T-cell (primary cell): Measurements from ENCODE around the gene NUDT6. TPM values are rescaled to one million over a fixed set of nuclear protein-coding genes. Genes with fewer than 3 reads are reported as not detected.

ENCODE experiments used
- ATAC-seq, 4 experiments: fragments of 200-7000 bp in 3 of 4; fragments of 150-1000 bp in 1 of 4; cut with Tn5 transposase; replicated peaks in 1 of 4; 1 replicate in 3 of 4; 2 replicates in 1 of 4; pipeline ENCODE4 v1.10.0; 2021; ENCODE audit warnings: moderate library complexity in 3 of 4, mild to moderate bottlenecking in 2 of 4, moderate number of reproducible peaks in 1 of 4
- CTCF ChIA-PET, 2 donors: fragments of 300-600 bp; sonication (Branson Sonifier 250); formaldehyde crosslinking; loops; one replicate each; lab custom pipeline; 2022; ENCODE audit warnings: antibody characterized with exemption in 2 of 2; lab: Charles Lee
- POLR2A ChIA-PET, 2 donors: fragments of 300-600 bp; sonication (Branson Sonifier 250); formaldehyde crosslinking; loops; one replicate each; lab custom pipeline; 2022; ENCODE audit warnings: antibody characterized with exemption in 2 of 2; lab: Charles Lee
- DNase-seq, 35 experiments: peaks; one replicate each; pipeline versions ENCODE4 v3.0.0 to v3.0.0-alpha.2; 2013 to 2023
- H3K27ac ChIP-seq: one replicate; pipeline ENCODE4 v1.5.1; 2013; ENCODE audit warnings: low read length
- H3K27me3 ChIP-seq, 2 experiments: replicated peaks in 1 of 2; 1 replicate in 1 of 2; 2 replicates in 1 of 2; pipeline versions ENCODE4 v1.6.1 to v1.7.0; 2013; ENCODE audit warnings: low read length in 1 of 2, mixed read lengths in 1 of 2; ENCODE audit not compliant: control insufficient read depth in 2 of 2, insufficient read depth in 2 of 2; ENCODE audit errors: extremely low read depth in 1 of 2
- H3K36me3 ChIP-seq, 2 donors: 1 replicate in 1 of 2; 2 replicates in 1 of 2; pipeline versions ENCODE4 v1.6.1 to v1.7.0; 2013; ENCODE audit warnings: low read length in 1 of 2; ENCODE audit not compliant: control insufficient read depth in 2 of 2, insufficient read depth in 1 of 2; ENCODE audit errors: extremely low read depth in 1 of 2
- H3K4me1 ChIP-seq, 2 experiments: 1 replicate in 1 of 2; 2 replicates in 1 of 2; pipeline versions ENCODE4 v1.6.1 to v1.7.0; 2013; ENCODE audit warnings: low read length in 2 of 2, mixed read lengths in 1 of 2; ENCODE audit not compliant: insufficient read depth in 2 of 2, control insufficient read depth in 1 of 2; ENCODE audit errors: extremely low read depth in 1 of 2
- H3K4me3 ChIP-seq, 2 donors: 1 replicate in 1 of 2; 2 replicates in 1 of 2; pipeline versions ENCODE4 v1.5.1 to v1.7.0; 2013; ENCODE audit warnings: mild to moderate bottlenecking in 2 of 2, low read length in 1 of 2, moderate library complexity in 1 of 2; ENCODE audit not compliant: control insufficient read depth in 1 of 2; ENCODE audit errors: extremely low read depth in 1 of 2
- H3K9me3 ChIP-seq: 2 replicates; pipeline ENCODE4 v1.7.0; 2013
- H3K27ac Mint-ChIP-seq, 2 donors: one replicate each; pipeline ENCODE4 v1.8.0; 2020 to 2021; ENCODE audit warnings: mild to moderate bottlenecking in 2 of 2, mixed read lengths in 2 of 2
- H3K27me3 Mint-ChIP-seq, 2 donors: one replicate each; pipeline ENCODE4 v1.8.0; 2021 to 2022; ENCODE audit warnings: mixed read lengths in 2 of 2
- H3K36me3 Mint-ChIP-seq: one replicate; pipeline ENCODE4 v1.8.0; 2021; ENCODE audit warnings: mixed read lengths
- H3K4me1 Mint-ChIP-seq, 3 donors: one replicate each; pipeline ENCODE4 v1.8.0; 2020 to 2022; ENCODE audit warnings: mixed read lengths in 3 of 3, mild to moderate bottlenecking in 1 of 3
- H3K4me3 Mint-ChIP-seq, 3 donors: one replicate each; pipeline ENCODE4 v1.8.0; 2020 to 2022; ENCODE audit warnings: mild to moderate bottlenecking in 3 of 3, mixed read lengths in 3 of 3, moderate library complexity in 3 of 3
- H3K9me3 Mint-ChIP-seq, 3 donors: one replicate each; pipeline ENCODE4 v1.8.0; 2020 to 2022; ENCODE audit warnings: mixed read lengths in 3 of 3
- WGBS: methylation state at CpG from one replicate; pipeline ENCODE4 v1.1.5; 2013; ENCODE audit warnings: missing lambda C conversion rate; ENCODE audit not compliant: insufficient coverage; 5-methylcytosine and 5-hydroxymethylcytosine counted together
- total RNA-seq, 35 experiments: library from RNA in 6 of 35; stranded (reverse) in 6 of 35; fragments of 120-200 nt in 1 of 35; gene quantifications; one replicate each; pipeline versions ENCODE4 v1.2.1 to v1.2.4 and lab custom pipeline; 2013 to 2026

Gene NUDT6
- total RNA-seq, 5 donors from 2014 or later (not counting 1 experiment from before 2014, with no cell fraction given), result 1.3 to 4.4 (median 2.3) TPM

DNA sequence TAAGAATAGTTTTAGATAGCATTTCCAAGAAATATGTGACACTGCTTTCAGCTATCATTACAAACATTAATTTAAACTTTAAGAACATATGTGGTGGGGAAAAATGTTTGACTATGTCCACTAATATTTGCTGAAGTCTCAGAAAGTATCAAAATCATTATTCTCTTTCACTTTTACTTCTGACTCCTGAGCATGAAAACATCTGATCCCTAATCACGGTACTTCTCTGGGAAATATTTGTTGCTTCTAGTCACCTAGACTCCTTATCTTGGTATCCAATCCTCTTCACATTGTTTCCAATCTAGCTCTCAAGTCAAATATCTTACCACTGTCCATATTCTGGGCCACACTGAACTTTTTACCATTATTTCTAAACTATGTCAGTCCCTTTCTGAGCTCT lies 10.8 kb downstream of the NUDT6 start:
- no peaks in the 10 kb centered on the region for H3K4me1 ChIP-seq
- Mint-ChIP-seq H3K27ac (no peak overlapping the region), H3K36me3 (peaks cover 16% of the 10 kb centered on the region), H3K27me3 (no peaks in the 10 kb centered on the region), H3K4me3 (no peak overlapping the region), H3K4me1 (no peaks in the 10 kb centered on the region), H3K9me3 (no peaks in the 10 kb centered on the region)
- DNase-seq (no peak), ATAC-seq (no peak)
- H3K27me3 ChIP-seq, result no peaks in the 10 kb centered on the region
- H3K27ac ChIP-seq, result no peak overlapping the region
- POLR2A ChIA-PET, result no interaction called here
- 100% methylated on average over 1 of the region's 1 CpG for WGBS
- no peaks in the 10 kb centered on the region for H3K9me3 ChIP-seq
- CTCF ChIA-PET, result no interaction called here
- no peaks in the 10 kb centered on the region for H3K36me3 ChIP-seq
- H3K4me3 ChIP-seq, result no peak overlapping the region

DNA sequence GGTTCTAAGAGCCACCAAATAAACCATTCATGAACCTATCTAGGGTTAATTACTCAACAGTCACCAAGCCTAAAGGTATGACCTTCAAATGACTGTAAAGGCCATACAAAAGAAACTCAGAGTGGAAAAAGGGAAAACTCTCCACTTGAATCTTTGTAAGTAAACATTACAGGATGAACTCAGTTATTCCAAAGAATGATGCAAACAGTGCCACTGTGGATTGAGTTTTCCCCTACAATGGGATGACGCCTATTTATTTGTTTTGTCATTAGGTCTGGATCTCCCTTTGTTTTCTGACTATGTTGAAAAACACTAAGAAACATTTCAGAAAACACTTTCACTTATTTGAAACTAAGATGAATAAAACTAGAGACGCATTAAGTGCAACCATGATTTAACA lies 12.7 kb downstream of the NUDT6 start:
- H3K4me1 ChIP-seq, result no peaks in the 10 kb centered on the region
- POLR2A ChIA-PET, result no interaction called here
- H3K27ac Mint-ChIP-seq, result no peak overlapping the region
- peaks cover 18% of the 10 kb centered on the region for H3K36me3 Mint-ChIP-seq
- ATAC-seq, result no peak
- no peak for DNase-seq
- no peaks in the 10 kb centered on the region for H3K9me3 ChIP-seq
- H3K4me3 ChIP-seq, result no peak overlapping the region
- CTCF ChIA-PET, result no interaction called here
- H3K27me3 ChIP-seq, result no peaks in the 10 kb centered on the region
- WGBS, result no CpG with 5 or more reads among the region's 2 CpGs
- no peaks in the 10 kb centered on the region for H3K9me3 Mint-ChIP-seq
- H3K27ac ChIP-seq, result no peak overlapping the region
- H3K36me3 ChIP-seq, result no peaks in the 10 kb centered on the region
- no peaks in the 10 kb centered on the region for H3K27me3 Mint-ChIP-seq
- H3K4me3 Mint-ChIP-seq, result no peak overlapping the region
- no peaks in the 10 kb centered on the region for H3K4me1 Mint-ChIP-seq

DNA sequence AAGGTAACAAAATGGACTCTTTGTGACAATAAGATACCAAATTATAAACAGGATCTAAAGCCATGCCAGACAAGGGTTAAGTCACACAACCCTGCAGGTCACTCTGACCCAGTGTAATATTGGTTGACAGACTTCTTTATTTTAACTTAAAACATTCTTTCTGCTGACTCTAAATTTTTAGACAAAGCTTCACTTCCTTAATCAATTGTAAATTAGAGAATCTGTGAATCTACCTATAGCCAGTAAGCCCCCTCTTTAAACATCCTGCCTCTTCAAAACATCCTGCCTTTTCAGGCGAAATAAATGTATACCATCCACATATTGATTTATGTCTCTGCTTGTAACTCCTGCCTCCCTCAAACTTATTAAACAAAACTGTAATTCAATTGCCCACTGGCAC lies 14.2 kb downstream of the NUDT6 start:
- WGBS, result 83% methylated on average over 1 of the region's 1 CpG
- DNase-seq (no peak), ATAC-seq (no peak)
- Histone ChIP-seq H3K27me3 (no peaks in the 10 kb centered on the region), H3K4me3 (no peak overlapping the region), H3K36me3 (no peaks in the 10 kb centered on the region), H3K27ac (no peak overlapping the region), H3K9me3 (no peaks in the 10 kb centered on the region), H3K4me1 (no peaks in the 10 kb centered on the region)
- H3K27ac Mint-ChIP-seq, result no peak overlapping the region
- H3K4me3 Mint-ChIP-seq, result no peak overlapping the region
- H3K4me1 Mint-ChIP-seq, result no peaks in the 10 kb centered on the region
- H3K27me3 Mint-ChIP-seq, result no peaks in the 10 kb centered on the region
- ChIA-PET CTCF (no interaction called here), POLR2A (no interaction called here)
- H3K36me3 Mint-ChIP-seq, result peaks cover 20% of the 10 kb centered on the region
- H3K9me3 Mint-ChIP-seq, result no peaks in the 10 kb centered on the region

DNA sequence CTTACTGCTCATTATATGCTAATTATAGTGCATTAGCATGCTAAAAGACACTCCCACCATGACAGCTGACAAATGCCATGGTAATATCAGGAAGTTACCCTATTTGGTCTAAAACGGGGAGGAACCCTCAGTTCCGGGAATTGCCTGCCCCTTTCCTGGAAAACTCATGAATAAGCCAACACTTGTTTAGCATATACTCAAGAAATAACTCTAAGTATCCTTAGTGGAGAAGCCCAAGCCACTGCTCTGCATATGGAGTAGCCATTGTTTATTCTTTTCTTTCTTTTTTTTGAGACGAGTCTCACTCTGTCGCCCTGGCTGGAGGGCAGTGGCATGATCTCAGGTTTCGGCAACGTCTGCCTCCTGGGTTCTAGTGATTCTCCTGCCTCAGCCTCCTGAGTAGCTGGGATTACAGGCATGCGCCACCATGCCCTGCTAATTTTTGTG lies 15.5 kb downstream of the NUDT6 start:
- no peak overlapping the region for H3K27ac Mint-ChIP-seq
- H3K9me3 ChIP-seq, result no peaks in the 10 kb centered on the region
- no peak for DNase-seq
- peaks cover 19% of the 10 kb centered on the region for H3K36me3 Mint-ChIP-seq
- H3K27ac ChIP-seq, result no peak overlapping the region
- H3K27me3 ChIP-seq, result no peaks in the 10 kb centered on the region
- H3K4me1 Mint-ChIP-seq, result no peaks in the 10 kb centered on the region
- no peak overlapping the region for H3K4me3 Mint-ChIP-seq
- WGBS, result 95% methylated on average over 3 of the region's 7 CpGs
- no peaks in the 10 kb centered on the region for H3K36me3 ChIP-seq
- no peaks in the 10 kb centered on the region for H3K9me3 Mint-ChIP-seq
- no peaks in the 10 kb centered on the region for H3K27me3 Mint-ChIP-seq
- POLR2A ChIA-PET, result no interaction called here
- no peak for ATAC-seq
- no peaks in the 10 kb centered on the region for H3K4me1 ChIP-seq
- CTCF ChIA-PET, result no interaction called here
- H3K4me3 ChIP-seq, result no peak overlapping the region

DNA sequence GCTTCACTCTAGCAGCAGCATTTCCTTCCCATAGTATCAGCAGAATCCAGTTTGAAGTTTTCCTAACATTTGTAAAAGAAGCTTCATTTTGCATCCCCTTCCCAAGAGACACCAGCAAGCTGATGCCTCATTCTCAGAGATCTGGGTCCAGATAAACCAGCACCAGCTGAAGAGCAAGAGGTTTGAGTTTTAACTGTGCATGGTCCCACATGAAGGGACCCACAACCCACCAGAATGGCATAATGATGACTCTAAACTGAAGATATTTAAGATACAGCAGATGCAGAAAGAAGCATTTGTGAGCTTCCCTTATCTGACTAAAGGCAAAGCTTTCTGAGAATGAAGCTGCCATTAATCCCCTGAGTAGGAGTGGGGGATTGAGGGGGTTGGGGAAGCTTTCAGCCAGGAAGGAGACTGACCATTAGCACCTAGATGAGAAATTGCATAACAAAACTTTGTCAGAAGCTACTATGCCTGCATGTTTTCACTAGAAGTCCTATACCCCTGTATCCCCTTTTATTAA lies 18.6 kb downstream of the NUDT6 start:
- no peaks in the 10 kb centered on the region for H3K4me1 Mint-ChIP-seq
- CTCF ChIA-PET, result interaction anchor here (0.5 to 1.2 kb wide), 4 partner anchors 9 to 253 kb away, joined by 3 to 9 read pairs (median 6); no protein-coding TSS in a partner anchor
- ATAC-seq, result no peak
- H3K9me3 Mint-ChIP-seq, result no peaks in the 10 kb centered on the region
- Histone ChIP-seq H3K4me1 (no peaks in the 10 kb centered on the region), H3K27me3 (no peaks in the 10 kb centered on the region), H3K27ac (no peak overlapping the region), H3K36me3 (no peaks in the 10 kb centered on the region), H3K9me3 (no peaks in the 10 kb centered on the region), H3K4me3 (no peak overlapping the region)
- no peak overlapping the region for H3K27ac Mint-ChIP-seq
- POLR2A ChIA-PET, result no interaction called here
- H3K4me3 Mint-ChIP-seq, result no peak overlapping the region
- H3K36me3 Mint-ChIP-seq, result peaks cover 20% of the 10 kb centered on the region
- no peak for DNase-seq
- no peaks in the 10 kb centered on the region for H3K27me3 Mint-ChIP-seq

DNA sequence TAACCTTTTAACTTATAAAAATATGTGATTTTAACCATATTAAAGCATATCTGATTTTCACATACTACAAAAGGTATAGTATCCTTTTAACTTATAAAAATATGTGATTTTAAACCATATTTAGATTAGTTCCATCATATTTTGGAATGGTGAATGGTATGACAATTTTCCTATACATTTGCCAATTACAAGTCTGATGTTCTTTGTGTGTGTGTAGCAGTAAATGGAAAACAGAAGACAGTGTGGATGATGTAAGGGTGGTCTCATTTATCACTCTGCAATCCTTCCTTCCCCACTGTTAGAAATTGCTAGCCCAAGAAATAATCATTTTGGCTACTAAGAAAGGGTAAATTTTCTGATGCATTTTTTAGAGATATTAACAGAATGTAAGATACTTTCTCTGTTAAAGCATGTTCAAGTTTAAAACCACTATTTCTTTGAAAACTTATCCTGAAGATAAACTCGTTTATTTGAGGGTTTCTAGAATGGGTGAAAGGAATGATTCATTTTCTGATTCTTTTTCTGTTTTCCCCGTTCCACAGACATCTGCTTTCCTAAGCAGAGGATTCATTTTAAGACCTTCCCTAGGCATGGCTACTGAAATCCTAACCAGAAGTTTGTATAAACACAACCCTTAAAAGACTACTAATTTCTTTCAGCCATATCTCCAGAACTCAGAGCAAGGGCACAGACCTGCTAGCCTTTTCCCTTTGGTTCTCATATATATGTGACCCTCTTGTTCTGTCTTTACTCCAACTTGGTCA lies 21.0 kb downstream of the NUDT6 start:
- H3K27me3 Mint-ChIP-seq, result no peaks in the 10 kb centered on the region

More for the DNA sequence above, 21.0 kb downstream of the NUDT6 start:
- H3K9me3 ChIP-seq, result no peaks in the 10 kb centered on the region
- Mint-ChIP-seq H3K27ac (no peak overlapping the region), H3K4me1 (no peaks in the 10 kb centered on the region), H3K4me3 (no peak overlapping the region), H3K9me3 (no peaks in the 10 kb centered on the region), H3K36me3 (peaks cover 13% of the 10 kb centered on the region)
- no peaks in the 10 kb centered on the region for H3K27me3 ChIP-seq
- CTCF ChIA-PET, result interaction anchor here in 1 of 2 donors (1.2 kb wide), 1 partner anchor 13 kb away, joined by 5 read pairs; no protein-coding TSS in a partner anchor
- no peaks in the 10 kb centered on the region for H3K4me1 ChIP-seq
- no peaks in the 10 kb centered on the region for H3K36me3 ChIP-seq
- WGBS, result 63% methylated on average over 1 of the region's 2 CpGs
- POLR2A ChIA-PET, result interaction anchor here in 1 of 2 donors (0.5 kb wide), 1 partner anchor 146 kb away, joined by 3 read pairs; no protein-coding TSS in a partner anchor
- no peak for DNase-seq
- H3K27ac ChIP-seq, result no peak overlapping the region
- H3K4me3 ChIP-seq, result no peak overlapping the region
- ATAC-seq, result no peak
